OCI-LY7 (cell line): ENCODE data around the gene KRTAP5-2. TPM values are rescaled to one million over a fixed set of nuclear protein-coding genes. Genes with fewer than 3 reads are reported as not detected.
"Not testable (repeated sequence)": the region's sequence is repeated elsewhere in the genome, so short reads cannot be mapped to it uniquely, and the experiment has no call there.

ENCODE experiments used
- BruUV-seq: library from RNA; stranded (reverse); fragments of 400-500 nt; replicated peaks from 2 replicates; lab custom pipeline; 2021; lab: Mats Ljungman, UMichigan
- CTCF ChIA-PET: fragments of 300-600 bp; sonication (Branson Sonifier 250); formaldehyde crosslinking; loops from one replicate; lab custom pipeline; 2022; ENCODE audit warnings: antibody characterized with exemption; ENCODE audit not compliant: unreplicated experiment; lab: Charles Lee
- POLR2A ChIA-PET: fragments of 300-600 bp; sonication (Branson Sonifier 250); formaldehyde crosslinking; loops from one replicate; lab custom pipeline; 2022; ENCODE audit warnings: antibody characterized with exemption; lab: Charles Lee
- DNase-seq: peaks from one replicate; pipeline ENCODE4 v3.0.0-alpha.2; 2015; ENCODE audit warnings: low spot score
- H2AFZ ChIP-seq: fragments of 200-600 bp; sonication (generic), shearing (Covaris generic); 2 replicates; pipeline ENCODE4 v1.6.1; 2014; ENCODE audit warnings: mild to moderate bottlenecking, antibody characterized with exemption, low read length, moderate library complexity
- H3K27ac ChIP-seq: fragments of 200-600 bp; sonication (generic); 2 replicates; pipeline ENCODE4 v1.5.1; 2014; ENCODE audit warnings: mixed run types, low read depth, mild to moderate bottlenecking, moderate library complexity, low read length, inconsistent platforms; ENCODE audit not compliant: poor library complexity, severe bottlenecking
- H3K36me3 ChIP-seq: fragments of 200-600 bp; sonication (generic); 2 replicates; pipeline ENCODE4 v1.6.1; 2014; ENCODE audit warnings: mild to moderate bottlenecking, antibody characterized with exemption, low read length, moderate library complexity, mixed read lengths; ENCODE audit not compliant: insufficient read depth
- H3K4me1 ChIP-seq: fragments of 200-600 bp; sonication (generic); 2 replicates; pipeline ENCODE4 v1.5.1; 2014; ENCODE audit warnings: mild to moderate bottlenecking, low read length; ENCODE audit not compliant: insufficient read depth, poor library complexity, severe bottlenecking
- H3K4me2 ChIP-seq: fragments of 200-600 bp; sonication (generic); 2 replicates; pipeline ENCODE4 v1.6.1; 2014; ENCODE audit warnings: mild to moderate bottlenecking, low read length
- H3K4me3 ChIP-seq: fragments of 200-600 bp; sonication (generic); 2 replicates; pipeline ENCODE4 v1.5.1; 2014; ENCODE audit warnings: mild to moderate bottlenecking, low read depth, low read length; ENCODE audit not compliant: poor library complexity, severe bottlenecking
- H3K79me2 ChIP-seq: fragments of 200-600 bp; sonication (generic); 2 replicates; pipeline ENCODE4 v1.6.1; 2016; ENCODE audit warnings: low read depth, mild to moderate bottlenecking, low read length, moderate library complexity, mixed read lengths; ENCODE audit not compliant: insufficient read depth
- H3K9me2 ChIP-seq: fragments of 200-600 bp; sonication (generic); 2 replicates; pipeline ENCODE4 v1.6.1; 2016; ENCODE audit warnings: mild to moderate bottlenecking, low read length, mixed read lengths; ENCODE audit not compliant: insufficient read depth
- H3K9me3 ChIP-seq: fragments of 200-600 bp; sonication (generic); 2 replicates; pipeline ENCODE4 v1.6.1; 2014; ENCODE audit warnings: mild to moderate bottlenecking, mixed run types, low read length, mixed read lengths
- H4K20me1 ChIP-seq: fragments of 200-600 bp; sonication (generic); 2 replicates; pipeline ENCODE4 v1.6.1; 2014; ENCODE audit warnings: mild to moderate bottlenecking, antibody characterized with exemption, low read length, moderate library complexity, mixed read lengths; ENCODE audit not compliant: insufficient read depth
- EZH2phosphoT487 ChIP-seq: fragments of 200-600 bp; sonication (generic); IDR thresholded peaks from 2 replicates; pipeline ENCODE4 v1.6.1; 2018; ENCODE audit warnings: low read depth, borderline replicate concordance, mild to moderate bottlenecking, mixed run types, antibody characterized with exemption, low read length, moderate library complexity, mixed read lengths
- intact Hi-C: fragments of 100-400 bp; cut with micrococcal nuclease; formaldehyde crosslinking; loops from one replicate; pipeline ENCODE4 v1.10.0; 2022; ENCODE audit not compliant: unreplicated experiment
- total RNA-seq, 2 experiments: library from RNA; depleted of rRNA in 1 of 2; stranded (reverse); fragments of >200 nt in 1 of 2; shearing (Covaris generic) in 1 of 2; gene quantifications; 2 replicates each; pipeline ENCODE4 v1.2.3, GENCODE V29; 2014 to 2022
- TF ChIP-seq, protein P1 (sequence below): fragments of 200-600 bp; sonication (generic); conservative IDR thresholded peaks from 2 replicates; pipeline ENCODE4 v1.5.1; 2014; ENCODE audit warnings: mild to moderate bottlenecking, antibody characterized with exemption, low read length, moderate library complexity, mixed read lengths

KRTAP5-2 gene
- total RNA-seq, 2 experiments from 2014 or later = not detected

DNA sequence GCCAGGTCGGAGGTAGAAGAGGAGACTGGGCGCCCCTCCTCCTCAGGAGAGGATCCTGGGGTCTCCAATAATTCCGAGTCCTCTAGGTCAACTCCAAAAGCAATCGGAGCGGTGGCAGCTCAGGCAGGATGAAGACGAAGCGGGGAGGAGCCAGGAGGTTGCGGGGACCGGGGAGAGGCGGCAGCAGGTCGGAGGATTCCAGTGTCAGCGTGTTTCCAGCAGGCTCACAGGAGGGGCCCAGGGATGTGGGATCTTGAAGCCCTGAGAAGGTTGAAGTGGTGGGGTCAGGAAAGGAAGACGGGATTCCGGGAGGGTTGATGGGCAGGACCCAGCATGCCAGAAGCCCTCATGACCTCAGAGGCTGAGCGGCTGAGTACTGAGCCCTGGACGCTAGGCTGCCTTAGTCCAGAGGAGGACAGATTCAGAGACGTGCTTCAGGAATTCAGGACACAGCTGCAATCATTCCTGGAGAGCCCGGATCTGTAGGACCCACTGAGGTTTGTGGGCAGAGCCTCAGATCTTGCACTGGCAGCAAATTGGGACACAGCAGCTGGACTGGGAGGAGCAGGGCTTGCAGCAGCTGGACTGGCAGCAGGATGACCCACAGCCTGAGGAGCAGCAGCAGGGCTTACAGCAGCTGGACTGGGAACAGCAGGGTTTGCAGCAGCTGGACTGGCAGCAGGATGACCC, 9.2 kb upstream of the KRTAP5-2 start:
- DNase-seq, H3K9me3 ChIP-seq, BruUV-seq, H4K20me1 ChIP-seq, POLR2A ChIA-PET, H3K79me2 ChIP-seq, H3K4me2 ChIP-seq, H3K27ac ChIP-seq, H3K4me3 ChIP-seq, H3K4me1 ChIP-seq, CTCF ChIA-PET, H3K36me3 ChIP-seq, H2AFZ ChIP-seq, intact Hi-C loops, H3K9me2 ChIP-seq: not testable (repeated sequence)

DNA sequence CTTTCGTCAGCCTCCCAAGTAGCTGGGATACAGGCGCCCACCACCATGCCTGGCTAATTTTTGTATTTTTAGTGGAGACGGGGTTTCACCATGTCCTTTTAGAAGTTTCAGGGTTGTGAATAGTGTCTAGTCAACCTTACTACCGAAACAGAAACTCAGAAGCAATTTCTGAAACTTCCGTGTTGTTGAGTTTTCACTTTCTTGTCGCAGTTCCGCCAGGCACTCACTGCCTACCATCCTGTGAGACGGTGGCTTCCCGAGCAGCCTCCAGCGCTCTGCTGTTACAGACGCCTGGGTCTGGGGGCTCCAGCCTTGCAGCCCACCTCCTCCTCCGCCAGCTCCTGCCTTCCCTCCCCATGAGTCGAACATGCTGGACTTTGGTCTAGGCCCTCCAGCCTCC, 7.8 kb upstream of the KRTAP5-2 start:
- not testable (repeated sequence) for H3K9me2 ChIP-seq
- peak; percentile 23 for DNase-seq
- POLR2A ChIA-PET = interaction anchor here (0.7 kb wide), 1 partner anchor 22 kb away, joined by 3 read pairs; no protein-coding TSS in a partner anchor

DNA sequence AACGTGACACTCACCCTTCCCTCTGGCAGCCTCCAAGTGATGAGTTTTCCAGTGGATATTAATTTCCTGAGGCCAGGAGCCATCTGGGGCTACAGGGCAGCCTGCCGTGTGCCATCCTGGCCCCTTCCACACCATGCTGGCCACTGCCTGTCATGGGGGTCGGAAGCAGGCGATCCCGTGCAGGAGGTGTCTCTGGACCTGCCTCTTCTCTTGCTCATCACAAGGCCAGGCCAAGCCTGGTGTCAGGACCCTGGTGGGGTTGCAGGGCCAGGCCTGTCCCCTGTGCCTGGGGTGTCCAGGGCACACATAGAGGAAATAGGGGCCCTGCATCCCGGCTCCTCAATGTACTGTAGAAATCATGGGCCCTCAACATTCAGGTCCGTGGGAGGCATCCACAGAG, 6.6 kb upstream of the KRTAP5-2 start:
- ChIA-PET POLR2A (no interaction called here), CTCF (no interaction called here)
- no peak overlapping the region for H3K4me3 ChIP-seq
- H3K36me3 ChIP-seq = no peaks in the 10 kb centered on the region
- TF ChIP-seq EZH2phosphoT487 = no peak
- TF ChIP-seq, protein P1, sequence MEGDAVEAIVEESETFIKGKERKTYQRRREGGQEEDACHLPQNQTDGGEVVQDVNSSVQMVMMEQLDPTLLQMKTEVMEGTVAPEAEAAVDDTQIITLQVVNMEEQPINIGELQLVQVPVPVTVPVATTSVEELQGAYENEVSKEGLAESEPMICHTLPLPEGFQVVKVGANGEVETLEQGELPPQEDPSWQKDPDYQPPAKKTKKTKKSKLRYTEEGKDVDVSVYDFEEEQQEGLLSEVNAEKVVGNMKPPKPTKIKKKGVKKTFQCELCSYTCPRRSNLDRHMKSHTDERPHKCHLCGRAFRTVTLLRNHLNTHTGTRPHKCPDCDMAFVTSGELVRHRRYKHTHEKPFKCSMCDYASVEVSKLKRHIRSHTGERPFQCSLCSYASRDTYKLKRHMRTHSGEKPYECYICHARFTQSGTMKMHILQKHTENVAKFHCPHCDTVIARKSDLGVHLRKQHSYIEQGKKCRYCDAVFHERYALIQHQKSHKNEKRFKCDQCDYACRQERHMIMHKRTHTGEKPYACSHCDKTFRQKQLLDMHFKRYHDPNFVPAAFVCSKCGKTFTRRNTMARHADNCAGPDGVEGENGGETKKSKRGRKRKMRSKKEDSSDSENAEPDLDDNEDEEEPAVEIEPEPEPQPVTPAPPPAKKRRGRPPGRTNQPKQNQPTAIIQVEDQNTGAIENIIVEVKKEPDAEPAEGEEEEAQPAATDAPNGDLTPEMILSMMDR = no peak
- no TSS peak for BruUV-seq
- no peak overlapping the region for H2AFZ ChIP-seq
- H3K27ac ChIP-seq = no peak overlapping the region
- H3K9me3 ChIP-seq = no peaks in the 10 kb centered on the region
- no peaks in the 10 kb centered on the region for H4K20me1 ChIP-seq
- H3K4me2 ChIP-seq = no peak overlapping the region
- DNase-seq = no peak
- H3K4me1 ChIP-seq = no peaks in the 10 kb centered on the region
- intact Hi-C loops = no loop called here
- no peaks in the 10 kb centered on the region for H3K79me2 ChIP-seq
- H3K9me2 ChIP-seq = no peaks in the 10 kb centered on the region

More for the DNA sequence above, 7.8 kb upstream of the KRTAP5-2 start:
- H3K9me3 ChIP-seq, H3K4me1 ChIP-seq, CTCF ChIA-PET, H3K79me2 ChIP-seq, H3K4me3 ChIP-seq, BruUV-seq, H3K36me3 ChIP-seq, H4K20me1 ChIP-seq, intact Hi-C loops, H3K27ac ChIP-seq: not testable (repeated sequence)
- peak overlapping the region; percentile 57; the same call in 1 of the 2 replicates for H2AFZ ChIP-seq
- H3K4me2 ChIP-seq = peak overlapping the region; percentile 39; the same call in 1 of the 2 replicates
